Fibroblast of skin of left quadriceps (primary cell): ENCODE measurements around the gene SSTR5.

Experiments
- DNase-seq, 2 experiments: peaks; one replicate each; pipeline ENCODE4 v3.0.0-alpha.2; 2013; ENCODE audit warnings: low read depth in 2 of 2

SSTR5 gene

DNA sequence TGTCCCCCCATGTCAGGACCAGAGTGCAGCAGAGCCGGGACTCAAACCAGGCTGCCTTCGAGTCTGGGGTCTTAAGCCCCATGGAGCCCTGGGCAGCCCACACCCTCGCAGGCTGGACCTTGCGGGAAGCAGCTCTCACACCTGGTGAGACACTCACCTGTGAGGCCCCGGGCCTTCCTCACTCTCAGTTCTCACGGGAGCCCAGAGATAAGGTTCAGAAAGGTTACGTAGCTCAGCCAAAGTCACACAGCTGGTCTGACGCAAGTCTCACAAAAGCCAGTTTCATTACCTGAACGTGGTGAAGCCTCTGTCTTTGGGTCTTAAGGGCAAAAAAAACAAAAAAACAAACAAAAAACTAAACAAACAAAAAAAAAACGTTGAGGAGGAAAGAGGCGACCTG, 32.8 kb upstream of the SSTR5 start:
- DNase-seq, result no peak

GRCh38 chr16:1040346-1040745, 32.2 kb upstream of the SSTR5 start:
- DNase-seq, result no peak

DNA sequence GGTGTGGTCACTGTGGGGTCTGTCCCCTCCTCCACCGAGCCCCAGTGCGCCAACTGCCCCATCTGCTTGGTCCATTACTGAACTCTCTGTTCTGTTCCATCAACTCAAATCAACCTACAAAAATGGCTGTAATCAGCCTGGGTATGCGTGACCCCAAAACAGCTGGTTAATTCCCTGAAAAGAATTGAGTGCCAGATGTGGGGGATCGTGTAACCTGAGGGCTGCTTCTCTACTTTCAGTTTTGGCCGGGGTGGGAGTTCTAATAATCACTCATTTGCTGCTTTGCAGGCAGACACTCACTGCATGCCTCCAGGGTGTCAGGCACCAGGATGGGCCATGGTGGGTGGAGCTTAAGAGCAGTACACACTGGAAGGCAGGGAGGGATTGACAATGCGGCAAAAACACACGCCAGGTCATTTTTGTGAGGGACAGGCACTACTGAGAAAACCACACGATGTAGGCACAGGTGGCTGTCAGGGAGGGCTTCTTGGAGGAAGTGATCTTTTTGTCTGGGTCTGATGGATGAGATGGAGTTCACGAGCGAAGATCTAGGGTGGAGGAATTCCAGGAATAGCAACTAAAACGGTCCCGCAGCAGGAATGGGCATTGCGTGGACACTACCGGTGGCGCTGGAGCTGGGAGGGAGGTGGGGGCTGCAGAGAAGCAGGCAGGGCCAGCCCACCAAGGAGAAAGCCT, 30.4 kb upstream of the SSTR5 start:
- no peak for DNase-seq

DNA sequence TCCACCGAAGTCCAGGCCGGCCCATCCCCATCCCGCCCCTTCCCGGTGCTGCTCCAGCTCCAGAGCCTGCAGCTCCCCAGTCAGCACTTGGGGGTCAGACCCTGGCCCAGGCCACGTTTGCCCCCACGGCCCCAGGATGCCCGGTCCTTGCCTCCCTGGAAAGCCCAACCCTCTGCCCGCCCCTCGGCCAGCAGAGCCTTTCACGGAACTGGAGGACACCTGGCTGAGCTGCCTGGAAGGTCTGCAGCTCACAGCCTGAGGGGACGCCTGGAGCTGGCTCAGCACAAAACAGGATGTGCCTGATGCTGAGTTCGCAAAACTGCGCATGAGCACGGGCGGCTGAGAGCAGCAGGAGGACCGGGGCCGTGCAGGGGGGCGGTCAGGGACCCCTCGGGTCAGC, 29.7 kb upstream of the SSTR5 start:
- no peak for DNase-seq

GRCh38 chr16:1043881-1044451, 28.6 kb upstream of the SSTR5 start:
- DNase-seq, result no peak

- no peak for DNase-seq
These were observed 27.9 kb upstream of the SSTR5 start for GRCh38 chr16:1044460-1045309.

DNA sequence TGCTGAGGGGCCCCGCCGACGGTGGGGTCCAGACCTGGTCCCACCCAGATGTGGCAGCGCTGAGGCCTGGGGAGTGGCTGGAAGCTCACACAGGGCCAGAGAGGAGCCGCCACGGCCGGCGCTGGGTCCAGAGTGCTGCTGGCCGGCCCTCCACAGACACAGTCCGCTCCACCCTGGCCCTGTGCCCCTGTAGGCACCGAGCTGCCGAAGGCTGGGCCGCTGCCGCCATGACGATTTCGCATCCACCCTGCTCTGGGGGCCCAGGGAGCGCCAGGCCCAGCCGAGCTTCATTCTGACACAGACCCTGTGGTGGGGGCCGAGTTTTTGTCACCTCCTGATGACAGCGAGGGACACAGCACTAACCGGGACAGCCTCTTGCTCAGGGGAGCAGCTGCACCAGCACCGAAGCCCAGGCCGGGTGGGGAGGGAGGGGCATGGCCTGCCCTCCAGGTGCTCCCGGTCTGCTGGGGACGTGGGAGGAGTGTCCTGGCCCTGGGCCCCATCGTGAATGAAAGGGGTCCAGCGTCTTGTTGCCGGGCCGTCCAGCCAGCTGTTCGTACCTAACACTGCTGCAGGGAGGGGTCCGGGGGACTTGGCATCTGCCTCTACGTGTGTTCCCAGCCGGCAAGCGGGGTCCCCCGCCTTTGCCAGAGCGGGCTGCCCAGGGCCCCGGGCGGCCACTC, 27.1 kb upstream of the SSTR5 start:
- no peak for DNase-seq

DNA sequence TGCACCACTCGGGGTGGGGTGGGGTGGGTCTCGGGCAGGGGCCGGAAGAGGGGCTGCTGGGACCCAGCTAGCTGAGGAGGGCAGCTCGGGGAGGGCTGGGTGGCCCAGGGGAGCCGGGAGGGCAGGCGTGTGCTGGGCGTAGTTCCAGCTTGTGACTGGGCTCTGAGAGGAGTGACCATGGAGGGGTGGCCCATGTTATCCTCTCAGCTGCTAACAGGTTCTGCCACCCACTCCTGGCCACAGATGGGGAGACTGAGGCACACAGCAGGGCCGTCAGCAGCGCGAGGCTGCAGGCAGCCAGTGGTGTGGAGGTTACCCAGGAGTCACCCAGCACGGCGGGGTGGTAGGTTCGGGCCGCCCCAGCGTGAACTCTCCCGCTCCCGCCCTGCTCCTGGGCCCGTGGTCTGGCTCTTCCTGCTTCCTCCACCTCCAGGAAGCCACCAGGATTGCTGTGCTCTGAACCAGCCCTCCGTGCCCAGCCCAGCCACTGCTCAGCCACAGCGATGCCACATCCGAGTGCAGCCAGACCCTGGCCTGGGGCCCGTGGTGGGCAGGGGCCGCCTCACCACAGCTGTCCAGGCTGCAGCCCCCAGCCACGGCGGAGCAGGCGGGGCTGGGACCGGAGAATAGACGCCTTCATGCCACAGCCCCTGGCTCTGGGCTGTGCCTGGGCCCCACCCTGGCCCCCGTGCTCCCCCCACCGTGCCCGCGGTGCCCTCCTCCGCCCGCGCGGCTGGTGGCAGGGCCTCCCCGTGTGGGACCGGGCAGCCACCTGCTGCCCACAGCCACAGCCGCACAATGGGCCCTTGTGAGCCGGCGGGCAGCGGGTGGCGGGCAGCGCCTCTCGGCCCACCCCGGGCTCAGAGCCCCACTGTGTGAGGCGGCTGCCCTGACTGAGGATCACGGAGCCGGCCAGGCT, 26.3 kb upstream of the SSTR5 start:
- DNase-seq, result no peak

GRCh38 chr16:1047123-1047522, 25.4 kb upstream of the SSTR5 start:
- DNase-seq, result no peak

DNA sequence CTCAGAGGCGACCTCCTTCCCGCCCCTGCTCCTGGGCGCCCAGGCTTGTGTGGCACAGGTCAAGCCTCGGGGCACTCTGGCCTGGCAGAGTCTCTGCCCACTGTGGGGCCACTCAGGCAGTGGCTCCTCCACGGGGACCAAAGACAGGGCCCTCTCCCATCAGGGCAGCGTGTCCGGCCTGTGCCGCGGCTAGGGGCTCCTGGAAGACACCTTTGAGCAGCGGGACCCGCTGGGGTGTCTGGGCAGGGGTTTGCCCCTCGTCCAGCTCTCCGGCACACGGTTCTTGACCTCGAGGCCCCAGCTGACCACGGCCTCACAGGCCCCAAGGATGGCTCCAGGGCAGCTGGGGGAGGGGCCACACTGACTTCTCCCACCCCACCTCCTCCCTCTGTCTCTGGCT, 24.7 kb upstream of the SSTR5 start:
- no peak for DNase-seq

DNA sequence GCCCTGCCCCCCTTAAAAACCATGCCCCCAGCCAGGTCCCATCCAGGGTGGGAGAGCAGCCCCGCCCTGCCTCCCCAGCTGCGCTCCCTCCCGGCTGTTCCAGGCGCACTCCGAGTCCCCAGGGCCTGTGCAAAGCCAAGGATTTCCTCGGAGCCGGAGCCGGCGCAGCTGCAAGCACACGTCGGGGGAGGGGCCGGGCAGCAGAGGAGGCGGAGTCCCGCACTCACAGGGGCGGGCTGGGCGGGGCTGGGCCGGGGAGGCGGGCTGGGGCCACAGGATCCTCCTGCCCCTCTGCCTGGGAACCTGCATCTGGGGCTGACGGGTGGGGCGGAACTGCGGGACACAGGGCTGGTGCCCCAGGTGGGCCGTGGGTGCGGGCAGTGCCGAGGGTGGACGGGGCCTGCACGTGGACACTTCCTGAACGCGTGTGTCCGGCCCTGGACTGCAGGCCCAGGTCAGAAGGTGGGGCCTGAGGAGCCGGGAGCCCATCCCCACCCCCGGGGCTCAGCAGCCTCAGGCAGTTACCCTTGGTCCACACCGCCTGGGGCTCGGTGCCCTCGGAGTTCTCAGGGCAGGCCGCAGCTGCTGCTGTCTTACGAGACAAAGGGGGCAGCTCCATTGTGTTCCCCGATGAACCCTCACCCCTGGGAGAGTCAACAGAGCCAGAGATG, 24.0 kb upstream of the SSTR5 start:
- no peak for DNase-seq

GRCh38 chr16:1049113-1049975, 23.2 kb upstream of the SSTR5 start:
- DNase-seq, result no peak

- DNase-seq, result no peak
These were observed 22.6 kb upstream of the SSTR5 start for GRCh38 chr16:1049976-1050247.

DNA sequence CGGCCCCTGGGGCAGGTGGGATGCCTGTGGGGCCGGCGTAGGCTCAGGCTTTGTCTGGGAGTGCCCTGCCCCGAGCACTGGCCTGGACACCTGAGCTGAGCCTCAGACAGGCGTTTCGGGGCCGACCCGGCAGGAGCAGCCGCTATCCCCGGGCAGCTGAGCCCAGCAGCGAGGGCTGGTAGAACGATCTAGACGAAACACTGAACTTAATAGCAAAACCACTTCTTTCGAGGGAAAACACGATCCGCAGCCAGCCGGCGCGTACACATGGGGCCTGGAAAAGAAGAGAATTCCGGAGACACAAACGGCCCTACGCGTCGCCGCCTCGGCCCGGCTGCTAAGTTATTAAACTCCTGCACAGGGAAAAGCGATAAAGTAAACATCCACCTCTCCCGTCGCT, 22.0 kb upstream of the SSTR5 start:
- DNase-seq, result no peak

- no peak for DNase-seq
These were observed 21.6 kb upstream of the SSTR5 start for GRCh38 chr16:1050921-1051320.

DNA sequence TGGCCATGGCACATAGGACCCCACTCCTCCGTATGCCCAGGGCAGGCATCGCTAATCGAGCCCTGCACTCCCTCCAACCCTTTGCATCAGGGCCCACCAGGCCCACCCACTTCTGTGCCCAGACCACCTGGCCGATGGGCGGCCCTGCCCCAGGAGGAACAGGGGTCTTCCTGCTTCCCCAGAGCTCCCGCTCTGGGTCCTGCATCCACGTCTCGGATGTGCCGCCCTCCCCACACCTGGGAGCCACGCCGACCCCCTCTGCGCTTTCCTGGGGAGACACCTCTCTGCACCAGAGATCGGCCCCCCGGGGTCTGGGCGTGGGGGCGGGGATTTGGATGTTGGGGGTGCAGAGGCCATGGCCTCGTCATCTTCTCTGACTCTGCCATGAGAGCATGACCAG, 21.1 kb upstream of the SSTR5 start:
- no peak for DNase-seq

GRCh38 chr16:1052721-1053120, 19.8 kb upstream of the SSTR5 start:
- no peak for DNase-seq

GRCh38 chr16:1053121-1053521, 19.4 kb upstream of the SSTR5 start:
- no peak for DNase-seq

DNA sequence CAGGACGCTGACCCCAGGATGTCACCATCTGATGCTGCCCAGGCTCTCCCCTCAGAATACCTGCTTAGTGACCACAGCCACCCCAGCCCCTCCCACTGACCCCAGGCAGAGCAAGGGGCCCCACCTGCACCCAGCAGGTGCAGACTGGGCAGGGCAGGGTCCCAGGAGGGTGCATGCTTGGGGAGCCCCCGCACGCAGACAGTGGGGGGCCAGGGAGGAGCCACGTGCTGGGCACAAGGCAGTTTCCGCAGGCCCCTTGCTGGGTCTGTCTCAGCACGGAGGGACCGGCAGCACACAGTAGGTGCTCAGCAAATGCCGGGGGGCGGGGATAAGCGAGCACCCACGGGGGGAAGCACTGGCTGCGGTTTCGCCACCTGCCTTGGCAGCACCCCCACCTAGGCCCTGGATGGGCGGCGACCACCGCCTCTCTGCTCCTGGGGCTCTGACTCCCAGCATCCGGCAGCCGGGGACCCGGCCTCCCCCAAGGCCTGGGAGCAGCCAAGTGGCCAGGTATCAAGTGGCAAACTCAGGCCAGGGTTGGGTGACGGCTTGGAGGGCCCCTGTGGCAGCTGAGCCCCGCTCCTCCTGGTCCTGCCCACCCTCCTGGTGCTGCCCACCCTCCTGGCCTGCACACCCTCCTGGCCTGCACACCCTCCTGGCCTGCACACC, 18.7 kb upstream of the SSTR5 start:
- no peak for DNase-seq
